Endothelial cell (in vitro differentiated cells): ENCODE results near the gene CAMK1D. TPM values are rescaled to one million over a fixed set of nuclear protein-coding genes. Genes with fewer than 3 reads are reported as not detected.

Experiments
- DNase-seq: peaks from one replicate; pipeline ENCODE4 v3.0.0; 2021; ENCODE audit warnings: low spot score
- H3K27ac Mint-ChIP-seq: one replicate; pipeline ENCODE4 v1.8.0; 2021; ENCODE audit warnings: mixed read lengths, inconsistent platforms; ENCODE audit not compliant: unreplicated experiment
- H3K27me3 Mint-ChIP-seq: one replicate; pipeline ENCODE4 v1.8.0; 2021; ENCODE audit warnings: mild to moderate bottlenecking, moderate library complexity, mixed read lengths, inconsistent platforms; ENCODE audit not compliant: unreplicated experiment
- H3K36me3 Mint-ChIP-seq: one replicate; pipeline ENCODE4 v1.8.0; 2021; ENCODE audit warnings: mild to moderate bottlenecking, low read depth, mixed read lengths, inconsistent platforms; ENCODE audit not compliant: unreplicated experiment
- H3K4me1 Mint-ChIP-seq: one replicate; pipeline ENCODE4 v1.8.0; 2021; ENCODE audit warnings: mild to moderate bottlenecking, mixed read lengths, inconsistent platforms; ENCODE audit not compliant: unreplicated experiment
- H3K4me3 Mint-ChIP-seq: one replicate; pipeline ENCODE4 v1.8.0; 2021; ENCODE audit warnings: mild to moderate bottlenecking, mixed read lengths, inconsistent platforms; ENCODE audit not compliant: unreplicated experiment
- H3K9me3 Mint-ChIP-seq: one replicate; pipeline ENCODE4 v1.8.0; 2021; ENCODE audit warnings: mixed read lengths, inconsistent platforms; ENCODE audit not compliant: unreplicated experiment
- total RNA-seq: library from RNA; stranded (reverse); fragmentation: NEBNext Ultra II Directional; extraction: Animal tissue kit (Norgen Biotek cat#: 25700); gene quantifications from one replicate; pipeline ENCODE4 v1.2.1, GENCODE V29; 2021; ENCODE audit not compliant: unreplicated experiment
- TF ChIP-seq, protein P1 (sequence below): fragments of 200-600 bp; sonication (generic); IDR thresholded peaks from one replicate; pipeline ENCODE4 v1.5.0; 2021; ENCODE audit warnings: antibody characterized with exemption; ENCODE audit not compliant: unreplicated experiment

The CAMK1D gene
- total RNA-seq, 1 donor from 2014 or later = 4.1 TPM

DNA sequence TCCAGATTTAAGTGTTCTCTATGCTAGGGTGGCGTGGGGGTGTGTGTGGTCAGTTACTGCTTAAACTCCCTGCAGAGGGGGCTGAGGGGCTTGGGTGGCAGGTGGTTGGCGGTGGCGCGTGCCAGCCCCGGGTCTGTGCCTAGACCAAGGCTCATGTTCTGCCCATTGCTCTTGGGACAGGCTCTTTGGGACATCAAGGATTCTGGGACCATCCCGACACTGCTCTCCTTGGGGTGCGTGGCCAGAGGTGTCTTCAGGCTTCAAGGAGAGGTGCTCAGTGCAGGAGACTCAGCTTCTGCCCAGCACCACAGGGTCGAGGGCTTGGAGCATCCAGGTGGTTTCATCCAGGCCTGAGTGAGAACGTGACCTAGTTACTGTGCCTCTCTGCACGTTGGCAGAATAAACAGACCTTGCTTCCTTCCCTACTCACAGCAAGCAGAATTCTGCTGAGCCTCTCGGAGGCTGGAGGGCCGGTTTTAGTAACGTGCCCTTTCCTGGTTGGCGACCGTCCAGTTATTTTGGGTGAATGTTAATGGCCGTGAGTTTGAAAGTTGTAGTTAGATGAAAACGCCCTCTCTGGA lies 39.9 kb downstream of the CAMK1D start:
- peaks cover 4% of the 10 kb centered on the region for H3K27me3 Mint-ChIP-seq
- H3K27ac Mint-ChIP-seq = no peak overlapping the region
- no peak for DNase-seq
- TF ChIP-seq, protein P1, sequence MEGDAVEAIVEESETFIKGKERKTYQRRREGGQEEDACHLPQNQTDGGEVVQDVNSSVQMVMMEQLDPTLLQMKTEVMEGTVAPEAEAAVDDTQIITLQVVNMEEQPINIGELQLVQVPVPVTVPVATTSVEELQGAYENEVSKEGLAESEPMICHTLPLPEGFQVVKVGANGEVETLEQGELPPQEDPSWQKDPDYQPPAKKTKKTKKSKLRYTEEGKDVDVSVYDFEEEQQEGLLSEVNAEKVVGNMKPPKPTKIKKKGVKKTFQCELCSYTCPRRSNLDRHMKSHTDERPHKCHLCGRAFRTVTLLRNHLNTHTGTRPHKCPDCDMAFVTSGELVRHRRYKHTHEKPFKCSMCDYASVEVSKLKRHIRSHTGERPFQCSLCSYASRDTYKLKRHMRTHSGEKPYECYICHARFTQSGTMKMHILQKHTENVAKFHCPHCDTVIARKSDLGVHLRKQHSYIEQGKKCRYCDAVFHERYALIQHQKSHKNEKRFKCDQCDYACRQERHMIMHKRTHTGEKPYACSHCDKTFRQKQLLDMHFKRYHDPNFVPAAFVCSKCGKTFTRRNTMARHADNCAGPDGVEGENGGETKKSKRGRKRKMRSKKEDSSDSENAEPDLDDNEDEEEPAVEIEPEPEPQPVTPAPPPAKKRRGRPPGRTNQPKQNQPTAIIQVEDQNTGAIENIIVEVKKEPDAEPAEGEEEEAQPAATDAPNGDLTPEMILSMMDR = no peak
- no peaks in the 10 kb centered on the region for H3K4me1 Mint-ChIP-seq
- H3K36me3 Mint-ChIP-seq = no peaks in the 10 kb centered on the region
- no peaks in the 10 kb centered on the region for H3K9me3 Mint-ChIP-seq
- H3K4me3 Mint-ChIP-seq = no peak overlapping the region

- H3K4me1 Mint-ChIP-seq = no peaks in the 10 kb centered on the region
- H3K27ac Mint-ChIP-seq = no peak overlapping the region
- no peak for DNase-seq
- no peak overlapping the region for H3K4me3 Mint-ChIP-seq
- peaks cover 4% of the 10 kb centered on the region for H3K27me3 Mint-ChIP-seq
- no peaks in the 10 kb centered on the region for H3K36me3 Mint-ChIP-seq
- no peaks in the 10 kb centered on the region for H3K9me3 Mint-ChIP-seq
- TF ChIP-seq, protein P1 = no peak
These were observed 41.4 kb downstream of the CAMK1D start for GRCh38 chr10:12390733-12391132.

DNA sequence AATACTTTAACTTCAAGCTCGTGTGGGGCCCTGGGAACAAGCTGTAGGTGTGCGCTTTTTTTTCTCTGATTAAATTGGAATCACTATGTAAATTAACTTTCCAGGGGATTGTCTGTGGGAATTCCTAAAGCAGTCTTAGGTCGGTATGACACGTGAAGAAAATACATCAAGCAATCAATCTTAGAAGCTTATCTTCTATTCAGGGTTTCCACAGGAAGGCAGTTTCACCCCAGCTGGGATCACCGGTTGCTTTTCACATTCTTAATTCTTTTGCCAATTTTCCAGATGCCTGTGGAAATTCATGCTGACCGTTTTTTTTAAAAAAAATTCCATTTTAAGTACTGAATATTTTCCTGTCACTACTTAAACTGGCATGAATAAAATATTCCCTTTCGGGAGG lies 41.9 kb downstream of the CAMK1D start:
- Mint-ChIP-seq H3K4me3 (no peak overlapping the region), H3K9me3 (no peaks in the 10 kb centered on the region), H3K27me3 (peaks cover 4% of the 10 kb centered on the region), H3K4me1 (no peaks in the 10 kb centered on the region), H3K36me3 (no peaks in the 10 kb centered on the region), H3K27ac (no peak overlapping the region)
- TF ChIP-seq, protein P1 = no peak
- DNase-seq = no peak

DNA sequence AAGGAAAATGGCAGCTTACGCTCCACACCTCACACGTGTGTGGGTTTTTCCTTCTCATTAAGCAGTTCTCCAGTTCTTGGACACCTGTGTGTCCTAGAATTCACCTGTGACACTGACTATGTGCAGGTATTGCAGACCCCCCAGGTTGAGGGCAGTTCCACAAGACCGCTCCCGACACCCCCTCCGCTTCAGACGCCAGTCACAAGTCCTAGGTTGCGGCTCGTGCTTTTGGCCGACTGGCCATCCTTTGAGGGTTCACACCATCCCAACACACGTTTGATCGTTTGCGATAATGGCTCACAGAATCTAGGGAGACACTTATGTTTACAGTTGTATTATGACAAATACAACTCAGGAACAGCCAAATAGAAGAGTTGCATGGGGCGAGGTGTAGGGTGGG lies 44.5 kb downstream of the CAMK1D start:
- H3K27me3 Mint-ChIP-seq = peaks cover 4% of the 10 kb centered on the region
- TF ChIP-seq, protein P1 = no peak
- no peak overlapping the region for H3K4me3 Mint-ChIP-seq
- H3K9me3 Mint-ChIP-seq = no peaks in the 10 kb centered on the region
- DNase-seq = no peak
- no peaks in the 10 kb centered on the region for H3K4me1 Mint-ChIP-seq
- no peaks in the 10 kb centered on the region for H3K36me3 Mint-ChIP-seq
- H3K27ac Mint-ChIP-seq = no peak overlapping the region

DNA sequence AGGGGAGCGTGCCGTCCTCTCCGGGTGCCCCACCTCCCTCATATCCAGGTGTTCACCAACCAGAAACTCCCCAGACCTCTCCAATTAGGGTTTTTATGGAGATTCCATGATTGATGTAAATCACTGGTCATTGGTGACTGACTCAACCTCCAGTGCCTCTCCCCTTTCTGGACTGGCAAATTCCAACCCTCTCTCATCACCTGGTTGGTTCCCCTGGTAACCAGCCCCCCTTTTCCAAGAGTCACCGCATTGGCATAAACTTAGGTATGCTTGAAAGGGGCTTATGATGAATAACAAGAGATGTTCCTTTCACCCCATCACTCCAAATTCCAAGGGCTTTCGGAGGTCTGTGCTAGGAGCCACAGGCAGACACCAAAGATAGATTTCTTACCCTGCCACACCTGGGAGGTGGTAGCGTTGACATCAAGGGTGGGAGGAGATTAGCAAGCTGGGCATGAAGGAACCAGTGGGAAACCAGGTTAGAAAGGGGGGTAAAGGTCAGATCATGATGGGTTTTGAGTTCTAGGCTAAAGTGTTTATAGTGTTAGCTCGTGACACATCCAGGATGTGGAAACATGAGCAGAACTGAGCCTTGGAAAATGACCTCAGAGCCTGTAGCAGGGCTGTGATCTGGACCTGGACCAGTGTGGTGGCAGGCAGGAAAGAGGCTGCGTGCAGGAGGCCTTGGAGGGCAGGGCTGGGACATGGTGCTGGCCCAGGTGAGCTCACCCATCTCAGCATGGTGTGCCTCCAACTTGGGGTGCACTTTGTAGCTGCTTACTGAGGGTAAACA lies 45.1 kb downstream of the CAMK1D start:
- Mint-ChIP-seq H3K27ac (no peak overlapping the region), H3K4me1 (no peaks in the 10 kb centered on the region), H3K27me3 (peaks cover 4% of the 10 kb centered on the region), H3K4me3 (no peak overlapping the region), H3K36me3 (no peaks in the 10 kb centered on the region), H3K9me3 (no peaks in the 10 kb centered on the region)
- TF ChIP-seq, protein P1 = no peak
- no peak for DNase-seq
